ENCODE results near the gene TMEM223.
"Not testable (repeated sequence)": the region's sequence is repeated elsewhere in the genome, so short reads cannot be mapped to it uniquely, and the experiment has no call there.

TMEM223 gene

DNA sequence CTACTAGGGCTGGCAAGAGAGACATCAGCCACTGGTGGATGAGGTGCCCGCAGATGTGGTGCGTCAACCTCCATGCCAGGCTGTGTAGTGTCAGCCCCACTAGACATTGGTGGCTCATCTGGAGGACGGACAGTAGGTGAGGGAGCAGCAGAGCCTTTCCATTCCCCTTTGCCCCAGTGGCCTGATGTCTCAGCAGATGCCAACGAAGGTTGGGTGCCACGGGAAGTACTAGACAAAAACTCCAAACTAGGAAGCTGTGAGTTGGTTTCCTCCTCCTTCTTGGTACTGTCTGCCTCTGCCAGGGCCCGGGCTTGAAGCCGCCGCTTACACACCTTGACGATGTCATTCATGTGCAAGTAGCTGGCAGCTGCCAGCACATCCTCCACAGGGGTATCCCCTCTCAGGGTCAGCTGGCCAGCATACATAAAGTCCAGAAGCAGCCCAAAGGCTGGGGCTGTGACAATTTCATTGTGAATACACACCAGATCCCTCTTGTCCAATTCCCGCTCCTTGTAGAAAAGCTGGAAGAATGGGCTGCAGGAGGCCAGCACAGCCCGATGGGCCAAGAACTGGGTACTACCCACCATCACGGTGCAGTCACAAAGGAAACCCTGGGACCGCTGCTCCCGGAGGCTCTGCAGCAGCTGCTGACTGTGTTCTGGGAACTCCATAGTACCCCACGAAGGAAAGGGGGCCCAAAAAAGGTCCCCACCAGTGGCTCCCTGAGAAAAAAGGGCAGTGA lies 38.6 kb downstream of the TMEM223 start:
- no peak for DNase-seq (ENCODE audit: low read depth)

GRCh38 chr11:62752177-62752785 lies 39.5 kb downstream of the TMEM223 start:
- no peak for DNase-seq (ENCODE audit: low read depth)

DNA sequence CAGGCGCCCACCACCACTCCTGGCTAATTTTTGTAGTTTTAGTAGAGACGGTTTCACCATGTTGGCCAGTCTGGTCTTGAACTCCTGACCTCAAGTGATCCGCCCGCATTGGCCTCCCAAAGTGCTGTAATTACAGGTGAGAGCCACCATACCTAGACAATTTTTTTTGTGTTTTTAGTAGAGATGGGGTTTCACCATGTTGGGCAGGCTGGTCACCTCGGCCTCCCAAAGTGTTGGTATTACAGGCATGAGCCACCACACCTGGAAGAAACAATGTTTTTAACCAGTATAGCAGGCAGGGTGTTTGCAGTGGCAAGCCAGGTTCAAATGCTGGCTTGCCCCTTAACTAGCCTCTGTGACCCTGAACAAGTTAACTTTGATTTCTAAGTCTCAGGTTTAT lies 41.9 kb downstream of the TMEM223 start:
- DNase-seq (ENCODE audit: low read depth), result not testable (repeated sequence)

- DNase-seq (ENCODE audit: low read depth), result no peak
Observed at GRCh38 chr11:62747475-62748160, 44.2 kb downstream of the TMEM223 start.

All from stimulated activated CD8-positive, alpha-beta memory T cell treated with anti-CD3 and anti-CD28 coated beads, Interleukin-4, amount 100 ng/mL, for 24 hours (primary cell).